Left ventricle myocardium inferior (tissue), 1 donor: ENCODE results near the gene SULF2. TPM values are rescaled to one million over a fixed set of nuclear protein-coding genes. Genes with fewer than 3 reads are reported as not detected.

Source experiments
- DNase-seq: peaks from one replicate; pipeline ENCODE4 v3.0.0-alpha.2; 2020
- H3K27ac ChIP-seq: fragments of 200-600 bp; replicated peaks from 2 replicates; pipeline ENCODE4 v1.8.0; 2021
- H3K27me3 ChIP-seq: fragments of 200-600 bp; 2 replicates; pipeline ENCODE4 v1.8.0; 2021; ENCODE audit warnings: low read depth
- H3K36me3 ChIP-seq: fragments of 200-600 bp; 2 replicates; pipeline ENCODE4 v1.8.0; 2021
- H3K4me1 ChIP-seq: fragments of 200-600 bp; 2 replicates; pipeline ENCODE4 v1.8.0; 2021
- H3K4me3 ChIP-seq: fragments of 200-600 bp; 2 replicates; pipeline ENCODE4 v1.8.0; 2021; ENCODE audit warnings: mild to moderate bottlenecking, moderate library complexity
- H3K9me3 ChIP-seq: fragments of 200-600 bp; replicated peaks from 2 replicates; pipeline ENCODE4 v1.8.0; 2021
- intact Hi-C: fragments of 100-400 bp; cut with micrococcal nuclease; formaldehyde crosslinking; loops from one replicate; pipeline ENCODE4 v1.11.0; 2022
- total RNA-seq: library from RNA; stranded (reverse); fragmentation: NEBNext Ultra II Directional; extraction: Animal tissue kit (Norgen Biotek cat#: 25700); gene quantifications from one replicate; pipeline ENCODE4 v1.2.1, GENCODE V29; 2021
- TF ChIP-seq, protein P1 (sequence below): fragments of 200-600 bp; IDR thresholded peaks from 2 replicates; pipeline ENCODE4 v1.8.0; 2021; ENCODE audit warnings: antibody characterized with exemption, mild to moderate bottlenecking, borderline replicate concordance
- donor health status: DM: no; HTN: yes; CAD: no; lungs with severe emphysema.

Gene SULF2
- total RNA-seq, 1 donor from 2014 or later, result 40.7 TPM

DNA sequence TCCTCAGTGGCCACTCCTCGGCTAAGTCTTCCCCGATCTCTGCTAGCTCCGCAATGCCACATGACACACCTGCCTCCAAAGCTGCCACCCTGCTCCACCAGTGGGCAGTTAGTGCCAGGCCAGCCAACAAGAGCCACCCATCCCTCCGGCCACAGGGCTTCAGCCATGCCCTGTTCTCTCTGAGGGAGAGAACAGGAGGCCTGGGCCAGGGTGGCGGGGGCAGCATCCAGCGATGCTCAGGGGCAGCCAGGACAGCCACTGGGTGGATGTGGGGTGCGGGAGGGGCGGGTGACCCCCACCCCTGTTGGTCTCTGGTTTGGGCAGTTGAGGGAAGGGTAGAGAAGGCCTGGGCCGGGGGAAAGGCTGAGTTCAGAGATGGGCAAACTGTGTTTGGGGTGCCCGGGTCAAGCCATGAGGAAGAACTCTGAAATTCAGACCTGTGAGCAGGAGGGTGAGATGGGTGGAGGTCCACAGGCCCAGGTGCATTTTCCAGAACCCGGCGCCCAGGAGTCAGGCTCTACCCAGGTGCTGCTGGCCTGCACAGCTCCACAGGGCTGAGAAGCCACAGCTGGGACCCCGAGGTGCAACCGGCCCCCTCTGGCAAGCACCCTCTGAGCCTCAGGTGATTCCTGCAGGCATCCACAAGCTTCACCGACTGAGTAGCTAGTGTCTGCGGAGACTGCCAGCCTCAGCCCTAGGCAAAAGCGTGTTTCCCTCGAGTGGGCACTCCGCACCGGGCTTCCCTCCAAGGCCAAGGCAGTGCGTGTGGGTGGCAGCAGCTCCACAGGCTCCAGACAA is 91.1 kb downstream of the SULF2 start:
- intact Hi-C loops, result no loop called here
- no peak overlapping the region for H3K27ac ChIP-seq
- TF ChIP-seq, protein P1, sequence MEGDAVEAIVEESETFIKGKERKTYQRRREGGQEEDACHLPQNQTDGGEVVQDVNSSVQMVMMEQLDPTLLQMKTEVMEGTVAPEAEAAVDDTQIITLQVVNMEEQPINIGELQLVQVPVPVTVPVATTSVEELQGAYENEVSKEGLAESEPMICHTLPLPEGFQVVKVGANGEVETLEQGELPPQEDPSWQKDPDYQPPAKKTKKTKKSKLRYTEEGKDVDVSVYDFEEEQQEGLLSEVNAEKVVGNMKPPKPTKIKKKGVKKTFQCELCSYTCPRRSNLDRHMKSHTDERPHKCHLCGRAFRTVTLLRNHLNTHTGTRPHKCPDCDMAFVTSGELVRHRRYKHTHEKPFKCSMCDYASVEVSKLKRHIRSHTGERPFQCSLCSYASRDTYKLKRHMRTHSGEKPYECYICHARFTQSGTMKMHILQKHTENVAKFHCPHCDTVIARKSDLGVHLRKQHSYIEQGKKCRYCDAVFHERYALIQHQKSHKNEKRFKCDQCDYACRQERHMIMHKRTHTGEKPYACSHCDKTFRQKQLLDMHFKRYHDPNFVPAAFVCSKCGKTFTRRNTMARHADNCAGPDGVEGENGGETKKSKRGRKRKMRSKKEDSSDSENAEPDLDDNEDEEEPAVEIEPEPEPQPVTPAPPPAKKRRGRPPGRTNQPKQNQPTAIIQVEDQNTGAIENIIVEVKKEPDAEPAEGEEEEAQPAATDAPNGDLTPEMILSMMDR, result no peak

DNA sequence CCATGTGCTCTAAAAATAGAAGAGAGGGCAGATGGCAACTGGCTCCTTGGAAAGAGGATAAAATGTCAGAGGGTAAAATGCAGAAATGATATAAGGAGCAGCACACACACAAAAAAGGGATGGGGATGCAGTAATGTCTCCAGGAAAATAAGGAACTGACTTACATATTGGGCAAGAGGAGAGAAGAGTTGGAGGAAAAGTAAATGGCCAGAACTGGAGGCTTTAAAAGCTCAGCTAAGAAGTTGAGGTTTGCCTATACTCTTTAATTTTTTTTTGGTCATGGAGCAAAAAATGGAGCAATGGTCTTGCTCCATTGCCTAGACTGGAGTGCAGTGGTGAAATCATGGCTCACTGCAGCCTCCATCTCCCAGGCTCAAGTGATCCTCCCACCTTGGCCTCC is 93.7 kb downstream of the SULF2 start:
- TF ChIP-seq, protein P1, result no peak
- Histone ChIP-seq H3K27ac (no peak overlapping the region), H3K9me3 (peaks cover 44% of the 10 kb centered on the region), H3K36me3 (peaks cover 41% of the 10 kb centered on the region), H3K27me3 (no peaks in the 10 kb centered on the region), H3K4me1 (no peaks in the 10 kb centered on the region), H3K4me3 (no peak overlapping the region)
- intact Hi-C loops, result no loop called here
- no peak for DNase-seq

More for the DNA sequence above, 91.1 kb downstream of the SULF2 start:
- H3K4me1 ChIP-seq, result no peaks in the 10 kb centered on the region
- H3K36me3 ChIP-seq, result peaks cover 34% of the 10 kb centered on the region
- DNase-seq, result no peak
- H3K27me3 ChIP-seq, result no peaks in the 10 kb centered on the region
- H3K4me3 ChIP-seq, result no peak overlapping the region
- H3K9me3 ChIP-seq, result peaks cover 44% of the 10 kb centered on the region

DNA sequence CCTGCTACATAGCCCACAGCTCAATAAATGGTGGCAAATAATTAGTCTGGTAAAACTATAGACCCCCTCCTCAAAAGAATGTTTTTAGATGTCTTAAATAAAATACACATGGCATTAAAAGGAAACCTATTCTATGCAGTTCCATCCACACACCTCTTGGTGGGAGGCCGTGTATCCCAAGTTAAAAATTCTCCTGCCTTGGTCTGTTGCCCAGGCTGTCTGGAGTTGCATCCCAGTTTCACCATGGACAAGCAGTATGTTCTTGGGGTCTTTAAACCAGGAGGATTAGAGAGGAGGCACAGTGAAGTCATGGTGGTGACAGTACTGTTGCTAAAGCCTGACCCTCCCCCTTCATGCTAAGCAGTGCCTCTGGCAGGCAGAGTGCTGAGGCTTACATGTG is 95.5 kb downstream of the SULF2 start:
- intact Hi-C loops, result no loop called here

DNA sequence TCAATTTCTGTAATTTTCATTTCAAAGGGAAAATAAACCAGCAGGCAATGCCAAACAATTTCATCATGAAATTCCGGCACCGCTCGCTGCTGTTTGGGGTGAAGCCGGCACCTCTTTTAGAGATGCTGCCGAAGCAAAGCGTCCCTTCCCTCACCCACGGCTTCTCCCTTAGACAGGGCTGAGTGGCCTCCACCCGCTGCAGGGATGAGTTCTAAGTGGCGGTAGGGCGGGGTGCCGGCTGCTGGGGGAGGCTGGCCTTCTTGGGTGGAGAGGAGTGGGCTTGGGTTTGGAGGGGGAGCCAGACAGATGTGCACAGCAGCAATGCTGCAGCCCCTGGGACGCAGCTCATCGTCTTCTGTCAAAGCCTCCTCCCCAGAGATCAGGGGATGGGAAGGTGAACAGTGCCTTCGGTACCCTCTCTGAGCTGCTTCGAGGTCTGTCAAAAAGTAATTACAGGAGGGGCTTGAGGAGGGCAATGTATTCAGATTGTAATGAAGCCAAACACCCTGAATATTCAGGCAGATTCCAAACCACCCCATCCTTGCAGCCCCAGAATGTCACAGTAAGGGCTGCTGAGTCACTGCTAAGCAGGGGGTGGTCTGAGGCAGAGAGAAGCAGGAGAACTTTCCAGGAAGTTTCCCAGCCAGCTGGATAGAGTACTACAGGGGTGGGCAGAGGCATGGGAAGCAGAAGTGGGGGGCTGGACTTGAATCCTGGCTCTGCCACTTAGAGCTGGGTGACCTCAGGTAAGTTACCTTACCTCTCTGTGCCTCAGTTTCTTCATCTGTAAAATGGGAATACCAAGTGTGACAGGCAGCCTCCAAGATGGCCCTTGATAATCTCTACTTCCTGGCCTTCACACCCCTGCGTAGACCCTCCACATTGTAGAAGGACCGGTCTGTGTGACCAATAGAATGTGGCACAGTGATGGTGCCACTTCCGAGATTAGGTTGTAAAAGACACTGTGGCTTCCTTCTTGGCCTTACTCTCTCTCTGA is 96.6 kb downstream of the SULF2 start:
- Histone ChIP-seq H3K27me3 (no peaks in the 10 kb centered on the region), H3K36me3 (peaks cover 41% of the 10 kb centered on the region), H3K4me3 (no peak overlapping the region), H3K27ac (no peak overlapping the region), H3K9me3 (peaks cover 41% of the 10 kb centered on the region), H3K4me1 (no peaks in the 10 kb centered on the region)
- intact Hi-C loops, result no loop called here
- DNase-seq, result no peak
- TF ChIP-seq, protein P1, result no peak

More for the DNA sequence above, 95.5 kb downstream of the SULF2 start:
- Histone ChIP-seq H3K27me3 (no peaks in the 10 kb centered on the region), H3K4me3 (no peak overlapping the region), H3K9me3 (peaks cover 44% of the 10 kb centered on the region), H3K36me3 (peaks cover 41% of the 10 kb centered on the region), H3K4me1 (no peaks in the 10 kb centered on the region), H3K27ac (no peak overlapping the region)
- TF ChIP-seq, protein P1, result no peak
- DNase-seq, result no peak
